CD4-positive, alpha-beta T cell treated with Interferon alpha-2 for 1 hour (primary cell): ENCODE measurements around the gene GPI.

Experiments
- DNase-seq, 2 donors: peaks; one replicate each; pipeline ENCODE4 v3.0.0-alpha.2; 2020 to 2022

The GPI gene

GRCh38 chr19:34341935-34342680 is 22.9 kb upstream of the GPI start:
- no peak for DNase-seq

- DNase-seq: no peak
Measured at GRCh38 chr19:34343751-34344150, 21.2 kb upstream of the GPI start.

- peak; percentile 49 to 75 for DNase-seq
Measured at GRCh38 chr19:34345947-34346351, 19.0 kb upstream of the GPI start.

GRCh38 chr19:34347561-34348165 is 17.3 kb upstream of the GPI start:
- no peak for DNase-seq

- no peak for DNase-seq
Measured at GRCh38 chr19:34348899-34349487, 16.0 kb upstream of the GPI start.

- peak; percentile 83 to 89 for DNase-seq
Measured at GRCh38 chr19:34350161-34350561, 14.8 kb upstream of the GPI start.

- no peak for DNase-seq
Measured at GRCh38 chr19:34351382-34351826, 13.6 kb upstream of the GPI start.

GRCh38 chr19:34353546-34353945 is 11.4 kb upstream of the GPI start:
- DNase-seq: no peak

GRCh38 chr19:34355201-34355600 is 9.8 kb upstream of the GPI start:
- no peak for DNase-seq

- DNase-seq: no peak
Measured at GRCh38 chr19:34356875-34357274, 8.1 kb upstream of the GPI start.

GRCh38 chr19:34357431-34357830 is 7.6 kb upstream of the GPI start:
- DNase-seq: no peak

- DNase-seq: peak; percentile 97 to 98
Measured at GRCh38 chr19:34359140-34359953, 5.6 kb upstream of the GPI start.

GRCh38 chr19:34359954-34360315 is 5.1 kb upstream of the GPI start:
- DNase-seq: no peak

GRCh38 chr19:34360354-34360909 is 4.6 kb upstream of the GPI start:
- DNase-seq: no peak

- no peak for DNase-seq
Measured at GRCh38 chr19:34362679-34363069, 2.3 kb upstream of the GPI start.

GRCh38 chr19:34363094-34363493 is 1.9 kb upstream of the GPI start:
- DNase-seq: no peak

GRCh38 chr19:34363930-34364329 is 1.1 kb upstream of the GPI start:
- DNase-seq: no peak

- no peak for DNase-seq
Measured at GRCh38 chr19:34364462-34364829, 550 bp upstream of the GPI start.

GRCh38 chr19:34365463-34366401 is 736 bp downstream of the GPI start:
- no peak for DNase-seq

- peak in 1 of 2 donors; percentile 20 for DNase-seq
Measured at GRCh38 chr19:34366738-34367623, 2.0 kb downstream of the GPI start.

GRCh38 chr19:34367624-34367957 is 2.6 kb downstream of the GPI start:
- no peak for DNase-seq
